ENCODE results near the gene DNAJC25. TPM values are rescaled to one million over a fixed set of nuclear protein-coding genes. Genes with fewer than 3 reads are reported as not detected.

DNAJC25 gene
- total RNA-seq, 1 experiment from 2014 or later, result 6.0 TPM

- intact Hi-C loops (cut with micrococcal nuclease; ENCODE audit: unreplicated experiment), result no loop called here
- no peaks in the 10 kb centered on the region for H3K9me3 ChIP-seq (ENCODE audit: control insufficient read depth, insufficient read depth, low read depth, low read length)
- H3K27ac ChIP-seq (ENCODE audit: low read length), result no peak overlapping the region
- no peaks in the 10 kb centered on the region for H3K27me3 ChIP-seq (ENCODE audit: control insufficient read depth, insufficient read depth, low read length)
- TF ChIP-seq TCF7L2 (IDR thresholded peaks at IDR 0.05; ENCODE audit: low read depth, low read length) (no peak), REST (IDR thresholded peaks at IDR 0.05; ENCODE audit: insufficient read depth in 1 of 2, low read depth in 2 of 2, low read length in 1 of 2) (no peak), POLR2AphosphoS5 (IDR thresholded peaks at IDR 0.05; ENCODE audit: low read depth, low read length) (no peak), SIN3A (IDR thresholded peaks at IDR 0.05; ENCODE audit: borderline replicate concordance, insufficient read depth, low read depth, low read length) (no peak)
- TF ChIP-seq, protein P1, sequence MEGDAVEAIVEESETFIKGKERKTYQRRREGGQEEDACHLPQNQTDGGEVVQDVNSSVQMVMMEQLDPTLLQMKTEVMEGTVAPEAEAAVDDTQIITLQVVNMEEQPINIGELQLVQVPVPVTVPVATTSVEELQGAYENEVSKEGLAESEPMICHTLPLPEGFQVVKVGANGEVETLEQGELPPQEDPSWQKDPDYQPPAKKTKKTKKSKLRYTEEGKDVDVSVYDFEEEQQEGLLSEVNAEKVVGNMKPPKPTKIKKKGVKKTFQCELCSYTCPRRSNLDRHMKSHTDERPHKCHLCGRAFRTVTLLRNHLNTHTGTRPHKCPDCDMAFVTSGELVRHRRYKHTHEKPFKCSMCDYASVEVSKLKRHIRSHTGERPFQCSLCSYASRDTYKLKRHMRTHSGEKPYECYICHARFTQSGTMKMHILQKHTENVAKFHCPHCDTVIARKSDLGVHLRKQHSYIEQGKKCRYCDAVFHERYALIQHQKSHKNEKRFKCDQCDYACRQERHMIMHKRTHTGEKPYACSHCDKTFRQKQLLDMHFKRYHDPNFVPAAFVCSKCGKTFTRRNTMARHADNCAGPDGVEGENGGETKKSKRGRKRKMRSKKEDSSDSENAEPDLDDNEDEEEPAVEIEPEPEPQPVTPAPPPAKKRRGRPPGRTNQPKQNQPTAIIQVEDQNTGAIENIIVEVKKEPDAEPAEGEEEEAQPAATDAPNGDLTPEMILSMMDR (IDR thresholded peaks at IDR 0.05), result no peak
- POLR2A ChIA-PET, result no interaction called here
- H3K4me1 ChIP-seq (ENCODE audit: control insufficient read depth, insufficient read depth, low read length), result no peaks in the 10 kb centered on the region
- CTCF ChIA-PET, result no interaction called here
- ATAC-seq (no peak), DNase-seq (ENCODE audit: low read depth, low spot score) (no peak)
- H3K4me3 ChIP-seq (ENCODE audit: low read depth in 2 of 2, low read length in 2 of 2), result no peak overlapping the region
- in situ Hi-C loops (cut with HindIII; ENCODE audit: low pct_unique_long_range_greater_than_20kb, low sequenced_read_pairs), result no loop called here
- H3K36me3 ChIP-seq (ENCODE audit: control insufficient read depth, insufficient read depth, low read length), result peaks cover 4% of the 10 kb centered on the region; the same call in 1 of the 2 replicates
- BruUV-seq (replicated peaks), result no TSS peak
These were observed 28.1 kb upstream of the DNAJC25 start for GRCh38 chr9:111603041-111603440.

DNA sequence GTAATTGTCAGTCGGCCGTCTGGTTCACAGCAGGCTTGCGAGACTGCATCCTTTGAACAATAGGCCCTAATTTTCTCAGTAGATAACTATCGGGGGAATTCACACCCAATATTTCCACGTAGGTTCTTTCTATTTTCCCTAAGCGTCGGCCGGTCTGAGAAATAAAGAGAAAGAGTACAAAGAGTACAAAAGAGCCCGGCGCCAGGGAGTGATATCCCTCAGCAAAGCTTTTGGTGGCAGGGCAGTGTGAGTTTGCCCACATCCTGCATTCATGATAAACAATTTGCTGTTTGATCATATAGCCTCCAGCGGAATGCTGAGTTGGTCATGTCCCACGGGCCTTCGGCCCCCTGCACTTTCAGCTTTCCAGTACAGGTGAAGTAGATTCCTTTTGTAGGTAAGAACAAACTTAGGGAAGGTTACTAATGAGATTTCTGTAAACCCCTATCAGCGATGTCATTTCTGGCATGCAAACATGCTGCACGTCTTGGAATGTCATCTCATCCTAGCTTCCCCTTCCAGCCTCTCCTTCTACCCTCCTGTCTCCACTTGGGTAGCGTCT is 27.0 kb upstream of the DNAJC25 start:
- DNase-seq (ENCODE audit: low read depth, low spot score) (no peak), ATAC-seq (no peak)
- POLR2A ChIA-PET, result no interaction called here
- intact Hi-C loops (cut with micrococcal nuclease; ENCODE audit: unreplicated experiment) (no loop called here), in situ Hi-C loops (cut with HindIII; ENCODE audit: low pct_unique_long_range_greater_than_20kb, low sequenced_read_pairs) (no loop called here)
- no TSS peak for BruUV-seq (replicated peaks)
- Histone ChIP-seq H3K4me3 (ENCODE audit: low read depth in 2 of 2, low read length in 2 of 2) (no peak overlapping the region), H3K27ac (ENCODE audit: low read length) (no peak overlapping the region), H3K27me3 (ENCODE audit: control insufficient read depth, insufficient read depth, low read length) (no peaks in the 10 kb centered on the region), H3K36me3 (ENCODE audit: control insufficient read depth, insufficient read depth, low read length) (no peaks in the 10 kb centered on the region; the same call in 1 of the 2 replicates), H3K4me1 (ENCODE audit: control insufficient read depth, insufficient read depth, low read length) (no peaks in the 10 kb centered on the region), H3K9me3 (ENCODE audit: control insufficient read depth, insufficient read depth, low read depth, low read length) (no peaks in the 10 kb centered on the region)
- TF ChIP-seq, protein P1 (IDR thresholded peaks at IDR 0.05), result no peak
- TF ChIP-seq POLR2AphosphoS5 (IDR thresholded peaks at IDR 0.05; ENCODE audit: low read depth, low read length) (no peak), TCF7L2 (IDR thresholded peaks at IDR 0.05; ENCODE audit: low read depth, low read length) (no peak), REST (IDR thresholded peaks at IDR 0.05; ENCODE audit: insufficient read depth in 1 of 2, low read depth in 2 of 2, low read length in 1 of 2) (no peak), SIN3A (IDR thresholded peaks at IDR 0.05; ENCODE audit: borderline replicate concordance, insufficient read depth, low read depth, low read length) (no peak)
- CTCF ChIA-PET, result no interaction called here
